Measurements from ENCODE around the gene IGF2R.

DNA sequence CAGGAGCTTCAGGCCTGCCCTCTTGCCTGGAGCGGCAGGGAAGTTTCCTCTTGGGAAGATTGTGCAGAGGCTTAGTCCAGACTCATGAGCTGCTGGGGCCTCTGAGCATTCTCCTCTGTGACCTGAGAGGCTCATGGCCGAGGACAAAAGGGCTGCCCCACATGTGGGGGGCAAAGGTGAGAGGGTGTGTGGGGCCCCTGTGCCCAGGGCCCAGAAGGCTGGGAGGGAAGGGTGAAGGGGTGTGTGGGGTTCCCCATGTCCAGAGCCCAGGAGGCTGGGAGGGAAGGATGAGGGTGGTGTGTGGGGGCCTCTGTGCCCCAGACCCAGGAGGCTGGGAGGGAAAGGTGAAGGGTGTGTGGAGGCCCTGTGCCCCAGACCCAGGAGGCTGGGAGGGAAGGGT lies 101.9 kb downstream of the IGF2R start:
- TF ChIP-seq, protein P1, sequence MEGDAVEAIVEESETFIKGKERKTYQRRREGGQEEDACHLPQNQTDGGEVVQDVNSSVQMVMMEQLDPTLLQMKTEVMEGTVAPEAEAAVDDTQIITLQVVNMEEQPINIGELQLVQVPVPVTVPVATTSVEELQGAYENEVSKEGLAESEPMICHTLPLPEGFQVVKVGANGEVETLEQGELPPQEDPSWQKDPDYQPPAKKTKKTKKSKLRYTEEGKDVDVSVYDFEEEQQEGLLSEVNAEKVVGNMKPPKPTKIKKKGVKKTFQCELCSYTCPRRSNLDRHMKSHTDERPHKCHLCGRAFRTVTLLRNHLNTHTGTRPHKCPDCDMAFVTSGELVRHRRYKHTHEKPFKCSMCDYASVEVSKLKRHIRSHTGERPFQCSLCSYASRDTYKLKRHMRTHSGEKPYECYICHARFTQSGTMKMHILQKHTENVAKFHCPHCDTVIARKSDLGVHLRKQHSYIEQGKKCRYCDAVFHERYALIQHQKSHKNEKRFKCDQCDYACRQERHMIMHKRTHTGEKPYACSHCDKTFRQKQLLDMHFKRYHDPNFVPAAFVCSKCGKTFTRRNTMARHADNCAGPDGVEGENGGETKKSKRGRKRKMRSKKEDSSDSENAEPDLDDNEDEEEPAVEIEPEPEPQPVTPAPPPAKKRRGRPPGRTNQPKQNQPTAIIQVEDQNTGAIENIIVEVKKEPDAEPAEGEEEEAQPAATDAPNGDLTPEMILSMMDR (conservative IDR thresholded peaks at IDR 0.05; ENCODE audit: low read depth, low read length): no peak
- no peak for TF ChIP-seq EZH2phosphoT487 (IDR thresholded peaks at IDR 0.05; ENCODE audit: borderline replicate concordance, low read length)
